Activated naive CD4-positive, alpha-beta T cell treated with anti-CD3 and anti-CD28 coated beads, Interleukin-2, amount 50 U/mL, for 16 hours (primary cell): Measurements from ENCODE around the gene GSG1L.
"Not testable (repeated sequence)": the region's sequence is repeated elsewhere in the genome, so short reads cannot be mapped to it uniquely, and the experiment has no call there.

Source experiments
- DNase-seq: peaks from one replicate; pipeline ENCODE4 v3.0.0-alpha.2; 2020

GSG1L gene

DNA sequence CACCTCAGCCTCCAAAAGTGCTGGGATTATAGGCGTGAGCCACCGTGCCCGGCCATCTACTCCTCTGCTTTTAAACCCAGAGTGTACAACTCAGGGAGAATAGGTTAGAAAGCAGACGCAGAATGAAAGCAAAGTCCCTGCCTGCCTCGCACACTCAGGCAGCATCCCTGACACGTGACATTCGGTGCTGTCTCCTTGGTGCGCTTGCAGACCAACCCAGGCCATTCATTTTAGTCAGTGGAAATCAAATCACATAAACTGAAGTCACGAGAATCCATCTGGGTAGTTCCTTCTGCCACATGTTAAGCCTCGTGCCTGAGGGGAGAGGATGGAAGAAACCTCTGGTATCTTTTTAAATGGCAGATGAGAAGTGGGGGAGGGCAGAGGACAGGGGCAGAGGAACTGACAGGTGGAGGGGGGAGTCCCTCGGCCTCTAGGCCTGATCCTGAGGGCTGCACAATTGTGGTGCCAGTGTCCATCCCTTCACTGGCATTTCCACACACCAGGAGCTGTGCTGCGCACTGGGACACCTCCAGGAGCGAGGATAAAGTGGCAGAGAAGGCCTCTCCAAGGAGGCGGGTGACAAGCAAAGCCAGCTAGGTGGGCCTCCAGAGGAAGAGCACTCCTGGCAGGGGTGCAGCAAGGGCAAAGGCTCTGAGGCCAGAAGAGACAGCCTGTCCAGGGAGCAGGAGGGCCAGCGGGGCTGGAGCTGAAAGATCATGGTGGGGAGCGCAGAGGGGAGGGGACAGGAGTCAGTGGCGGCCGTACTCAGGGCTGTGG is 317.2 kb downstream of the GSG1L start:
- no peak for DNase-seq

DNA sequence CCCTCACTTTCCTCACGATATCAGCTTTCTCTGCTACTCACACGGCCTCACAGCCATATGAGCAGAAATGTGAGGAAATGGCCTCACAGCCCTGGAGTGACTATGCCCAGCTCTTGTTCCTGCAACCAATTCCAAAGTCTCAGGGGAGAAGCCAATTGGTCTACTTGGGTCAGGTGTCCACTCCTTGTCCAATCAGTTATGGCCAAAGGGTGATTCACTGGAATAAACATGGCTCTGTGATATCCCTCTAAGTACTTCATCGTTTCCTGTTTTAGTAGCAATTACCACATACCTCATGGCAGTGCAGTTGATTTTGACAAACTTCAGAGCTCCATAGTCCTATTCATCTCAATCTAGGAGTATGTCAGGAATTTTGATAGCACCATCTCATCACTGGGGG is 318.2 kb downstream of the GSG1L start:
- no peak for DNase-seq

DNA sequence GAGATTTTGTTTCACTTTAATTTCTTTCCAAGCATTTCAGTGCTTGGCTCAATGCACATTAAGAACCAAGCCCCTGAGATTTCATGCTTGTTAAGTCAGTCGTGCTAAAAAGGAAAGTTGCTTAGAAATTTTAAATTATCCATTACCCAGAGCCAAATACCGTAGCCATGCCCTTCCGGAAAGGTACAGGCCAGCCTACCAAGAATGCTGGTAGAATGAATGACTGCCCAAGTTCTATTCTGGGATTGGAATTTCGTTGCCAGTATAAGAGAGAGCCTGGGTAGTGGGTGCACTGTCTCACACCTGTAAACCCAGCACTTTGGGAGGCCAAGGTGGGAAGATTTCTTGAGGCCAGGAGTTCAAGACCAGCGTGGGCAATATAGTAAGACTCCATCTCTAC is 319.6 kb downstream of the GSG1L start:
- no peak for DNase-seq

DNA sequence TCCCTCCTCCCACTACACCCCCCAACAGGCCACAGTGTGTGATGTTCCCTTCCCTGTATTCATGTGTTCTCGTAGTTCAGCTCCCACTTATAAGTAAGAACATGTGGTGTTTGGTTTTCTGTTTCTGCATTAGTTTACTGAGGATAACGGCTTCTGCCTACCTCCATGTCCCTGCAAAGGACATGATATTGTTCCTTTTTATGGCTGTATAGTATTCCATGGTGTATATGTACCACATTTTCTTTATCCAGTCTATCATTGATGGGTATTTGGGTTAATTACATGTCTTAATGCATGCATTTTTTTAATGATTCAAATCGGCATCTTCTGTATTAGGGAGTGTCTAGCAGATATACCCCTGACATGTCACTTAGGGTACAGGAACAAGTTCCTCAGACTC is 320.5 kb downstream of the GSG1L start:
- not testable (repeated sequence) for DNase-seq

DNA sequence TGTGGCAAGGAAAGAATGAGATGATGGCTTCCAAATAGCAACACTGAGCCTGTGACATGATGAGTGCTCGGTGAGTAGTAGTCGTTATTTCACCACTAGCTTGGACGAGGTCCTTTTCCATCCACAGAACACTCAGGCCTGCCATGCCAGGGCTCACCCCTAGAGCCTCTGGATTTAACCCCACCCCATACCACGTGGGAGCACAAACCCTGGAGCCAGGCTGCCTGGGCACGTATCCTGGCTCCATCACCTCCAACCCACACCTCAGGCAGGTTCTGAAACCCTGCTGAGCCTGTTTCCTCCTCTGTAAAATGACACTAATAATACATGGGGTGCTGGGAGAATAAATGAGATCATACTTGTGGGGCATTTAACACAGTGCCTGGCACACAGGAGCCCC is 321.2 kb downstream of the GSG1L start:
- no peak for DNase-seq

DNA sequence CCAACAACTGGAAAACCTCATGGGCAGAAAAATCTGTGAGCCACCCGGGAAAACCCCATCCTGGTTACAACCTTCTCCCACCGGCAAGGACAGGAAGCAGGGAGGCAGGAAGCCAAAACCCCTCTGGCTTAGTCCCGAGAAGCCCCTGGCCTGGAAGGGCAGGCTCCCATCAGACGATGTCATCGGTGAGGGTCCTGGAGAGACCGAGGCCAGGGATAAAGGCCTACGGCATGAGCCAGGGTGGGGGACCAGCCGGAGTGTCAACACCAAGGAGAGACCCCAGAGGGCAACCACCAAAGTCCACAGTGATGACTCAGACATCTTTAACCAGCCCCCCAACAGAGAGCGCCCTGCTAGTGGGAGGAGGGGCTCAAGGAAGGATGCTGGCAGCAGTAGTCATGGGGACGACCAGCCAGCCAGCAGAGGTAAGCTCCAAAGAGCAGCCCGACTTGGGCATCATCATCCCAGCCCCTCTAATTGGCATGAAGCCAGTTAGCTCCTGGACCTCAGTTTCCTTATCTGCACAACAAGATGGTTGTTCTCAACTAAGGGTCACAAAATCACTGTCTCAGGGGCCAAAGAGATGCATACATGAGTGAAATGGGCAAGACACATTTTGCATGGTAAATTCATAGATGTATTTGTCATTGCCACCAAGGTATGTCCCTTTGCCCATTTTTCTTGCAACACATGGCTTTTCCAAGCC is 322.9 kb downstream of the GSG1L start:
- no peak for DNase-seq

DNA sequence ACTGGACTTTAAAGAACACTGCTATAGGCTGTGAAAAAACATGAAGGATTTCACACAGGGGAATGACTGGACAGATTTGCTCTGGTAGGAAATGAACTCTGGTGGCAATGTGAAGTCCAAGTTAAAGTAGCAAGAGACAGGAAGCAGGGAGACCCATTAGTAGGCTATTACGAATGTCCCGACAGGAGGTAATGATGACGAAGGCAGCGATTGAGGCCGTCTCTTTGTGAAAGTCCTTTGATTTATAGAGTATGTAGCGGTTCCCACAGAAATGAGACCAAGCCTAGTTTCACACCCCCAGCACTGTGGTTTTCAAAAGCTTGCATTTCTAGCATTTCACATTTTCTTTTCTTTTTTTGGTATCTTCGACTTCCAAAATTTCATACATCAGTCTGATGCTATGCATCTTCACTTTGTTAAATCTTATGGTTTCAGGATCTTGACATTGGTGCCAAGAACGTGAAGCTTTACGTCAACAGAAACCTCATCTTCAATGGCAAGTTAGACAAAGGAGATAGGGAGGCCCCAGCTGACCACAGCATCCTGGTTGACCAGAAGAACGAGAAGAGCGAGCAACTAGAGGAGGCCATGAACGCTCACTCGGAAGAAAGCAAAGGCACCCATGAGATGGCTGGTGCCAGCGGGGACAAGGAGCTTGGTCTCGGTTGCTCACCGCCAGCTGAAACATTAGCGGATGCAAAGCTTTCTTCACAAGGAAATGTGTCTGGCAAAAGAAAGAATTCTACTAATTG is 323.7 kb downstream of the GSG1L start:
- DNase-seq: no peak

DNA sequence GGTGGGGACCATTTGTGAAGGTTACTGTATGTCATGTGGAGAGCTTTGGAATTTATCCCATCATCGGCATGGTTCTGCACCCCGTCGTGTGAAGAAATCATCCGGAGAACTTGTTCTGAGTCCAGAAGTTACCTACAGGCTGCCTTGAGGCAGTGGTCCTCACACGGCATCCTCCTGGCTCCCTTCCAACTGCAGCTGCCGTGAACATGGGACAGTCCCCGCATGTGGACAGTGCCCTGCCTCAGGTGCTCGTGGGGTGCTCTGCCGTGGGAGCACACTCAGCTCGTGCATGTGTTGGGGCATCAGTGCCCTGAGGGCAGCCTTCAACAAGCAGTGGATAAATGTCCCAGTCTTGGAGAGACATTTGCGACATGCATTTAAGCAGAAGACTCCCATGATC is 324.9 kb downstream of the GSG1L start:
- no peak for DNase-seq
